Suppressor macrophage treated with lipopolysaccharide for 1 hour (primary cell): ENCODE data around the gene GGACT.
"Not testable (repeated sequence)": the region's sequence is repeated elsewhere in the genome, so short reads cannot be mapped to it uniquely, and the experiment has no call there.

Experiments
- DNase-seq, 3 donors: peaks; one replicate each; pipeline ENCODE4 v3.0.0-alpha.2; 2020 to 2022

Gene GGACT

GRCh38 chr13:100600461-100600860 lies 11.9 kb upstream of the GGACT start:
- no peak for DNase-seq

DNA sequence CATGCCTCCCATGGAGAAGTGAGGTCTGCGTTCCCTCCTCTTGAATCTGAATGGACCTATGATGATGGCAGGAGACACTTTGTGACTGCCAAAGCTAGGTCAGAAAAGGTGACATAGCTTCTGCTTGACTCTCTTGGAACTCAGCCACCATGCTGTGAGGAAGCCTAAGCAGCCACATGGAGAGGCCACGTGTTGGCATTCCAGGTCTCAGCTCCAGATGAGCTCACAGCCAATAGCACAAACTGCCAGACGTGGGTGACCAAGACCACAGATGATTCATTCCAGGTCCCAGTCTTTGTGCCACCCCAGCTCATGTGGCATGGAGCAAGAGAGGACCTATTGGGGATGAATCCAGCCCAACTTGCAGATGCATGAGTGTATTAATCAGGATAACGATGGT lies 8.7 kb upstream of the GGACT start:
- DNase-seq = no peak

- DNase-seq = no peak
These were observed 7.9 kb upstream of the GGACT start for GRCh38 chr13:100596516-100596915.

DNA sequence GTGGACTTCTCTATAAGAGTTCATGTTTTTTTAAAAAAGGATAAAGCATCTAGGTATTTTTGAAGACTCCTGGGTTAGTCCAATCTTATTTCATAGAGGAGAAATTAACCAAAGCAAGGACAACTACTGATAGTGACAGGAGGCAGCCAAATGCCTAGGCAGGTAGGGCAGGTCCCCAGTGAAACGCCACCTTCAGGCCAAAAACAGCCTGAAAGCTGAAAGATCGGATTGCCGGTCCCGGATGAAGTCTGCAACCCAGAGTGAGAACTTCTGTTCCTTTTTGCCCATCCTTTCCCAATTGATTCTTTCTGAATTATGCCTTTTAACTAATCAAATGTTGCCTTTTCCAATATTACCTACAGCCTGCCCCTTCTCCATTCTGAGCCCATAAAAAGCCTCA lies 6.1 kb upstream of the GGACT start:
- DNase-seq = no peak

DNA sequence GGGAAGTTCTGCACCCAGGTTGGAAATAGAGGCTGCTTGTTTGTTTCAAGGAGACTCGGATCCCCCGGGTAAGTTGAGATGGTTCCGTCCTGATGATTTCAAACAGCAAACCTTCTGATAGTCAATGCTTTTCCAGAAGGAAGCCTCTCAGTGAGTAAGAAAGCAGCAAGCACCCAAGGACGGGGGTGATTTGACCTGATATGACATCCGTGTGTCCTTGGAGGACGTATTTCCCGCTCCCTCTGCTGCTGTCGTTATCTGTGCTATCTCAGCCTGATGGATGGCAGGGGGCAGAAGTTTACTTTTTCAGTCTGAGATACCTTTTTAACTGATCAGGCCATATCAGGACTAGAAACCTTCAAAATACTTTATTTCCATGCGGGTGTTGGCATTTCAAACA lies 5.7 kb upstream of the GGACT start:
- DNase-seq = no peak

GRCh38 chr13:100589178-100589725 lies 663 bp upstream of the GGACT start:
- no peak for DNase-seq

DNA sequence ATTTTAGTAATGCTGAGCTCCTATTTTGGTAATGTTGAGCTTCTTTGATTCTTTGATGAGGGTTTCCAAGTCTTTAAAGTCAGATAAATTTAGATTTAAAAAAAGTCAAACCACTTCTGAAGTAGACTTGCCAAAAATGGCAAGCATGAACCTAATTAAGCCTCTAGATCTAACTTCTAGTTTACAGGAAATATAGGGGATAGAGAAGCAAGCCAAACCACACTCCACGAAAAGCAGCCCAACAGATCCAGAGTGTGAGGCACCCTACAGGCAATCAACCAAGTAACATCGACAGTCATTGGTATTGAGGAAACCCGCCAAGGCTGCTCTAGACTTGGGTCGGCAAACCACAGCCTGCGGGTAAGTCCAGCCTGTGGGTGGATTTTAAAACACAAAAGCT lies 3.7 kb downstream of the GGACT start:
- DNase-seq = no peak

- no peak for DNase-seq
These were observed 7.1 kb downstream of the GGACT start for GRCh38 chr13:100581504-100581903.

DNA sequence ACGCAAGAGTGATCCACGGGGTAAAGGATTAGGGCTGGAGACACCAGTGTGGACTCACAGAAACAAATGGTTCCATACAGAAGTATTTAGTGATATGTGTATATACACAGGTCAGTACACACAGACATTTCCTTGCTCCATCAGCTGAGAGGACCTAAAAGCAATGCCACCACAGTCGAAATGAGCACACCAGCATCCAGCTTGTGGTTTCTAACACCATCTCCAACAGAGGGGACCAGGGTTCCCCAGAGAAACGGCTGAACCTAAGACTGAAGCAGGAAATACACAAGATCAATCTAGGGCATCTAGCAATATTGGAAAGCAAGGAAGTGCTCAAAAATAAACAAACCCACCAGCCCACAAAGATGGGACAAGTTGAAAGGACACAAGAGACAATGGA lies 7.6 kb downstream of the GGACT start:
- no peak for DNase-seq

DNA sequence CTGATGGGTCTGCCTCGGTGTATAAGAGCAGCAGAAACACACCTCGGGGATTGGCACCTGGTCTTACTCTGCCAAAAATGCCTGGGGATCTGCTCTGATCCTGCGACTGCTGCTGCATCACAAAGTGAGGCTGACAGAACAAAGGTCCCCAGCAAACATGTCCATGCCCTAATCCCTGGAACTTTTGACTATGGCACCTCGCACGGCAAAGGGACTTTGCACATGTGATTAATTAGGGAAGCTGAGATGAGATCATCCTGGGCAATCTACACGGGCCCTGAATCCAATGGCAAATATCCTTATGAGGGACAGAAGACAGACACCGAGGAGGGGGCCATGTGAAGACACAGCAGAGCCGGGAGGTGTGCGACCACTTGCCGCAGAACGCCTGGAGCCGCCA lies 8.5 kb downstream of the GGACT start:
- no peak for DNase-seq

DNA sequence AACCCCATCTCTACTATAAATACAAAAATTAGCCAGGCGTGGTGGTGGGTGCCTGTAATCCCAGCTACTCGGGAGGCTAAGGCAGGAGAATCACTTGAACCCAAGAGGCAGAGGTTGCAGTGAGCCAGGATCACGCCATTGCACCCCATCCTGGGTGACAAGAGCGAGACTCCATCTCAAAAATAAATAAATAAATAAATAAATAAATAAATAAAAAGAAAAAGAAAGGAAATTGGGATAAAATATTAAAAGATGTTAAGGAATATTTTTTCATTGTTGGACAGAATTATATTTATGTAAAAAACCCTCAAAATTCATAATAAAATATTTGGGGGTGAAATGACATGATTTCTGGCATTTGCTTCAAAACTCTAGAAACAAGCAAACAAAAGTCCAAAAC lies 11.3 kb downstream of the GGACT start:
- DNase-seq = not testable (repeated sequence)

- DNase-seq = peak; percentile 84 to 91 (median 88)
These were observed 15.5 kb downstream of the GGACT start for GRCh38 chr13:100573121-100573520.

DNA sequence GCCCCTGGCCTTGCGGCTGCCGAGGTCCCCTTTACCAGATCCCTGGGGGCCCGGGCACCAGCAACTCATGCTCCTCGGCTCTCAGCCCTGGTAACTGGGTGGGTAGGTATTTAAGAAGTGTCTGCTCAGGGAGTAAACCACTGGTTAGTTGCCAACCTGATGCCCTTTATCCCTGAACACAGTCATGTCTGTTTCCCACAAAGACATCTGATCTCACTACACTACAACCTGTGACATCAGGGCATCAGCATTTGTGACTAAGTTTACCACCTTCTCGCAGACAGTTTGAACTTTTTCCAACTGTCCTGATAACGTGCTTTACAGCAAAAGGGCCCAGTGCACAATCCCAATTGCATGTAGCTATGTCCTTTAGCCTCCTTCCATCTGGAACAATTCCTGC lies 22.0 kb downstream of the GGACT start:
- DNase-seq = no peak

DNA sequence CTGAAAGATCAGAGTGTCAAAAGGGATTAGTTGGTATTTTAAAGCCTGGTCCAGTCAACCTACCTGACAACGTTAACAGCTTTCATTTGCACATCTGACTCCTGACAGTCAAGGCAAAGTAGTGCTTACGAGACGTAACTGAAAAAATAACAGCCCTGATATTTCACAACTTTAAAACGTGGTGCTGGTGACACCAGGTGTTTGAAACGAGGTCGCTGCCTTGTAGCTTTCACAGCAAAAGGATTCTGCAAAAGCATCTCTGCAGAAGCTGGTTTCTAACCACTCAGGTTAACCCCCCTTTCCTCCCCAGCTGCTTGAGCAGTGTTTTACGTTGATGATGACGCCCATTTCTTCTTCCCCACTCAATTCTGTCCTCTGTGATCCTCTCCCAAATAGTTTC lies 23.3 kb downstream of the GGACT start:
- no peak for DNase-seq

DNA sequence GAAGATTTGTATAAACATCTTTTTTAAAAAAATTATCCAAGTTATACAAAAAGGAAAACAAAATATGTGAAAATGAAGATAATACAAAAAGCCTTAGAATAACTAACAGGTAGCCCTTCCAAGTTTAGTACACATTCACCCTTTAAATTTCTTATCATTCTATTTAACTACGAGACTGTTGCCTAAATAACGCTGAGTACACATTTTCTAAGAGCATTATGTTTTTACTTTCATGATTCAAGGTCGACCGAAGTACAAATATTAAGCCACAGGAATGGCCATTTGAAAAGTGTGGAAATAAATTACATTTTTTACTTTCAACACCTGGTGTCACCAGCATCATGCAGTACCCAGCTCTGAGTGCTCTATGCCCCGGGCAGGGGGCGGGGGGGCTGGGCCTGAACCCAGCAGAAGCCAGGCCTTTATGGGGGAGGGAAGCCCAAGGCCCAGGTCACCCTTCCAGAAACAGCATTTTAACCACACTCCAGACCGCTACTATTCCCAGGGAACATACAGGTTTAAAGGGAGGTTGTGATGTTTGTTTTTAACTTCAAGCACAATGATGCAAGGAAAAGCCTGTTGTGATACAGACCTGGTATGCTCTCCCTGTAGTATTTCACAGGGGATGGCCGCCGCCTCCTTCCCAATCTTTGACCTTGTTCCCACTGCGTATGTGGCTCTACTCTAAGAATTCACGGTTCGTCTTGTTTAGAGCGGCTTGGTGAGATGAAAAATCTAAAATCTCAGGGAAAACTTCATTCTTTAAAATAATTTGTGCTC lies 24.0 kb downstream of the GGACT start:
- no peak for DNase-seq

- DNase-seq = no peak
These were observed 24.8 kb downstream of the GGACT start for GRCh38 chr13:100563779-100564178.

DNA sequence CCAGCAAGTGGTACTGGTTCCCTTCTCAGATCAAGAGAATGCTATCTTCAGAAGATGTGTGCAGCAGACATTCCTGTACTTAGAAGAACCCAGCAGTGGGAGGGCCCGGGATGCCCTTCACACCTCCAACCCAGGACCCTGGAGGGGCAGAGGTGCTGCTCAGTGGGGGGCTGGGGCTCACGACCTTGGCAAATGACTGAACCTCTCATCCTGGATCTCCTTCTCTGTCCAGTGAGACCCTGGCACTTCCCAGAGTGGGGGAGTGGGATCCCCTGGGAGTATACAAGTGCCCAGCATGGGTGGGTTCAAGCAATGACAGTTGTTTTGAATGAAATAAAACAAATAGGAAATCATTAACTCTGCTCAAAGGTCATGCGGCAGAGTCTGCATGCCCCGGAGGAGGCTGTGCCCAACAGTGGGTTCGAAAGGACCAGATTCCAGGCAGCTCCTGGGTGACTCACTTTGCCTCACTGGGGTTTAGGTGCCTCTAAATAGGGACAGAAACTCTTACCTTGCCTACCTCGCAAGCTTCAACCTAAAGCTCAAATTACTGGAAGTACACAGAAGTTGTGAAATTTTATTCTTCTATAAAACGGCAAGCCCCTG lies 26.9 kb downstream of the GGACT start:
- DNase-seq = no peak

GRCh38 chr13:100561158-100561499 lies 27.5 kb downstream of the GGACT start:
- DNase-seq = no peak

- no peak for DNase-seq
These were observed 28.0 kb downstream of the GGACT start for GRCh38 chr13:100560498-100561157.

- no peak for DNase-seq
These were observed 28.7 kb downstream of the GGACT start for GRCh38 chr13:100559886-100560285.

- DNase-seq = no peak
These were observed 35.8 kb downstream of the GGACT start for GRCh38 chr13:100552755-100553154.

GRCh38 chr13:100549316-100549715 lies 39.3 kb downstream of the GGACT start:
- DNase-seq = no peak

DNA sequence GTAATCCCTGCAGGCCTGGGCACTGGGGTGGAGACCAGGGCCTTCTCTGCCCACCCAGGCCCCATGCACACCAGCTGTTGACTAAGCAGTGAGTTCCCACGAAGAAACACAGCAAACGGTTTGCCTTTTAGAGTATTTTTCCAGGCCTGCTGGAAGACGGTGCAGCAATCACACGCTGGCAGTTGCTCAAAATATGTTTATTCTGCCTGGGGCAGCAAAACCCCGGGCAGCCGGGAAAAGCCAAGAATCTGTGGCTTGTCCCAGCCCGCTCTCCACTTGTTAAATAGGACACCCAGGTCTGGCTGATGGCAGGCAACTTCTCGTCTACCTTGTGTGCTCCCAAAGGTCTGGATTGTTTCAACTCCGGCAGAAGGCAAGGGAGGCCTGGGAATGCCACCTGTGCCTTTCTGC lies 40.8 kb downstream of the GGACT start:
- no peak for DNase-seq
